ENCODE results near the gene OSCP1.
"Not testable (repeated sequence)": the region's sequence is repeated elsewhere in the genome, so short reads cannot be mapped to it uniquely, and the experiment has no call there.

The OSCP1 gene

DNA sequence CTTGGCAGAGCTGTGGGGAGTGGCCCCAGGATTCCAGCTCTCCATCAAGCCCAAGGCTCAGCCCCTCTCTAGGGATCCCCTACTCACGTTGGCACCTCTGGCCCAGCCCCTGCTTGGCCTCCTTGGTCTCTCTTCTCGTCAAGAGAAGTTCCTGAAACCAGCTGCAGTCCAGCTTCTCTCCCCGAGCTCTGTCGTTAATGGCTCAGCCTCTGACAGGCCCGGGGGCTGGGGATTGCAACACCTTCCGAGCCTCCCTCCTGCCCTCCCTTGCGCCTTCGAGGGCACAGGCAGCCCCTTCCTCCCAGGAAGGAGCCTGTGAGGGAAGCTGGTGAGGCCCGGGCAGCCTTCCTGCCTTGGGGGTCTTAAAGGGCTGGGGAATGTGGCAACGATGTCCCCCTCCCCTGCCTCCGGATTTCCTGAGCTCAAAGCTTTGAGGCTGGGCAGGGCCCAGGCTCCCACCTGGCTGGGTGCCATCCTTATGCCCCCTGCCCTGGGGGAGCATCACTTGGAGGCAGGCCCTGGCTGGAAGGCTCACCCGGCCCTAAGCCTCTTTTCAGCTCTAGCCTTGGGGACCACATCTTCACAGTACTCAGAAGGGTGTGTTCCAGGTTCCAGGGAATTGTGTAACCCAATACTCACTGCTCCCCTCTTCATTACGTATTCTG, 32.6 kb upstream of the OSCP1 start, which contains the start of gene CSF3R:
CSF3R (minus strand) TSS at position 190 of the 665 bp plus-strand sequence. CDS start 3,417 bp downstream, outside the sequence.
- H3K36me3 ChIP-seq (ENCODE audit: insufficient read depth, low read length), result no peaks in the 10 kb centered on the region
- H3K4me3 ChIP-seq (ENCODE audit: low read depth in 1 of 2, low read length in 2 of 2), result no peak within 1 kb of the TSS
- H3K9ac ChIP-seq (ENCODE audit: low read length), result no peak within 1 kb of the TSS

DNA sequence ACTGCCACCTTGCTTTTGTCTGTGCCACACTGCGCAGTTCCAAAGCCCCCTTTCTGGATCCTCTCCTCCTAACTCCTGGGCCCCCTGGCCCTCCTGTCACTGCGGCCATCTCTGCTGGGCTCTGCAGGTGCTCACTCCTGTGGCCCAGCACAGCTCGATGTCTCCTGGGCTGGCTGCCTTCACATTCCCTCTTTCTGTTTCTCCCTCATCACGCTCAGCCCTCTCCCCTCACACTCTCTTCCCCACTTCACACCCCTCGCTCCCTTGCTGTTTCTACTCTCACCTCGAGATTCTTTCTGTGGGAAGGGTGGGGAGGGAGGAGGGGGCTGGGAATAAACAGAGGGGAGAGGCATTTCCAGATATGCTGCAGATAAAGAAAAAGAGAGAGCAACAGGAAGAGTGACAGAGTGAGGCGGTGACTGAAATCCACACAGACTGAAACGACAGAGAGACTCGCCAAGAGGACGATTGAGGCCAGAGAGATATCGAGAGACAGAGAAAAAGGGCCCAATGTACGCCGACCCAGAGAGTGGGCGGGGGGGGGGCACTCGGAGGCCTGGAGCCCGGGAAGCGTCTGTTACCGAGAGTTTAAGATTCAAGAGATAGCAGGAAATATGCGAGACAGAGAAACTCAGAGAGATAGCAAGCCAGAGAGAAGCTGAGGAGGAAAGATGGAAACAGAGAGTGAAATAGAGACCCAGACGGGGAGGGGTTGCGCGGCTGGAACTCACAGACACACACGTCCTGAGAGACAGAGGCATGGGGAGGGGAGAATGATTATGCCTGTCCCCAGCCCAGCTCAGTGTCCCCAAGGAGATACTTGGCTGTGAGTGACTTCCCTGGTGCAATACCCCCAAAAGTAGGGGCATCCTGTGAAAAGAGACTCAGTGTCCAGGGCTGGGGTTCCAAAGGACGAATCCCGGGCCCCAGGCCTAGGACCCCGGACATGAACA, 31.8 kb upstream of the OSCP1 start:
- Histone ChIP-seq H3K27ac (ENCODE audit: low read depth, low read length) (no peak overlapping the region), H3K9ac (ENCODE audit: low read length) (no peak overlapping the region), H3K4me3 (ENCODE audit: low read depth in 1 of 2, low read length in 2 of 2) (no peak overlapping the region), H3K4me1 (ENCODE audit: insufficient read depth, low read length) (no peaks in the 10 kb centered on the region), H3K36me3 (ENCODE audit: insufficient read depth, low read length) (no peaks in the 10 kb centered on the region), H3K27me3 (ENCODE audit: control insufficient read depth in 1 of 2, insufficient read depth in 2 of 2, low read length in 2 of 2) (no peaks in the 10 kb centered on the region), H3K9me3 (ENCODE audit: low read length) (no peaks in the 10 kb centered on the region)

More for the DNA sequence above, 32.6 kb upstream of the OSCP1 start, which contains the start of gene CSF3R:
- Histone ChIP-seq H3K9me3 (ENCODE audit: low read length) (no peaks in the 10 kb centered on the region), H3K27ac (ENCODE audit: low read depth, low read length) (no peak within 1 kb of the TSS), H3K4me1 (ENCODE audit: insufficient read depth, low read length) (no peaks in the 10 kb centered on the region), H3K27me3 (ENCODE audit: control insufficient read depth in 1 of 2, insufficient read depth in 2 of 2, low read length in 2 of 2) (no peaks in the 10 kb centered on the region)

DNA sequence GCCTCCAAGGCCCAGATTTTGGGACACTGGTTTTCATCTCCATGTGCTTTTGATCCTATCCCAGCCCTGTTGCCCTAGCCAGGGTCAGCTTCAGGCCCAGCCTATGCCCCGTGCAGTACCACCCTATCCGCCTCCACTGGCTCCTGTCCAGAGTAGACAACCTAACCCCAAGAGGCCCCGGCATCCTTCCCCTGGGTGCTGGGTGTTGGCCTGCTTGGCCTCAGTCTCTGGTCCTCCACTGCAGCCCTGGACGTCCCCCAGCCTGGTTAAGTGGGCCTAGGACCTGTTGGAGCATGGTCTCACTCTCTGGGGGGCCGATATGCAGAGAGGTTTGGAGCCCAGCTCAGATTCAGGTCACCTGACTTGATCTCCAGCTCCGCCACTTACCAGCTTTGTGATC, 30.8 kb upstream of the OSCP1 start:
- H3K9ac ChIP-seq (ENCODE audit: low read length), result no peak overlapping the region
- no peaks in the 10 kb centered on the region for H3K4me1 ChIP-seq (ENCODE audit: insufficient read depth, low read length)
- no peaks in the 10 kb centered on the region for H3K36me3 ChIP-seq (ENCODE audit: insufficient read depth, low read length)
- H3K4me3 ChIP-seq (ENCODE audit: low read depth in 1 of 2, low read length in 2 of 2), result no peak overlapping the region
- no peaks in the 10 kb centered on the region for H3K27me3 ChIP-seq (ENCODE audit: control insufficient read depth in 1 of 2, insufficient read depth in 2 of 2, low read length in 2 of 2)
- no peak overlapping the region for H3K27ac ChIP-seq (ENCODE audit: low read depth, low read length)
- no peaks in the 10 kb centered on the region for H3K9me3 ChIP-seq (ENCODE audit: low read length)

DNA sequence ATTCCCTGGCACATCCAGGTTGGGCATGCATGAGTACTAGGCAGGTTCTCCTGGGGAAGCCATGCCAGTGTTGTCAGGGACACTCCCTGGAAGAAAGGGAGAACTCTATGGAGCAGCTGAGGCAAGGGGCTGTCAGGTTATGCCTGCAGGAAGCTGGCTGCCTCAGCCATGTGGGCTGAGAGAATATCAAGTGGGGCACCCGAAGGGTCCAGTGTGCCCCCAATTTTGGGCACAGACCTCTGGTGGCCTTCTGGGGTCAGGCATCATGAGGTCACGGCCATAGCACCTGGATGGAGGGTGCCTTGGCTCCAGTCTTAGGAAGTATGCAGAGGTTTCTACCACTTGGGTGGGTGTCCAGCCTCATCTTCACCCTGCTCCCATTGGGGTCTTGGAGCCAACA, 29.9 kb upstream of the OSCP1 start:
- Histone ChIP-seq H3K9ac (ENCODE audit: low read length) (no peak overlapping the region), H3K27ac (ENCODE audit: low read depth, low read length) (no peak overlapping the region), H3K36me3 (ENCODE audit: insufficient read depth, low read length) (no peaks in the 10 kb centered on the region), H3K9me3 (ENCODE audit: low read length) (no peaks in the 10 kb centered on the region), H3K4me1 (ENCODE audit: insufficient read depth, low read length) (no peaks in the 10 kb centered on the region), H3K27me3 (ENCODE audit: control insufficient read depth in 1 of 2, insufficient read depth in 2 of 2, low read length in 2 of 2) (no peaks in the 10 kb centered on the region), H3K4me3 (ENCODE audit: low read depth in 1 of 2, low read length in 2 of 2) (no peak overlapping the region)

DNA sequence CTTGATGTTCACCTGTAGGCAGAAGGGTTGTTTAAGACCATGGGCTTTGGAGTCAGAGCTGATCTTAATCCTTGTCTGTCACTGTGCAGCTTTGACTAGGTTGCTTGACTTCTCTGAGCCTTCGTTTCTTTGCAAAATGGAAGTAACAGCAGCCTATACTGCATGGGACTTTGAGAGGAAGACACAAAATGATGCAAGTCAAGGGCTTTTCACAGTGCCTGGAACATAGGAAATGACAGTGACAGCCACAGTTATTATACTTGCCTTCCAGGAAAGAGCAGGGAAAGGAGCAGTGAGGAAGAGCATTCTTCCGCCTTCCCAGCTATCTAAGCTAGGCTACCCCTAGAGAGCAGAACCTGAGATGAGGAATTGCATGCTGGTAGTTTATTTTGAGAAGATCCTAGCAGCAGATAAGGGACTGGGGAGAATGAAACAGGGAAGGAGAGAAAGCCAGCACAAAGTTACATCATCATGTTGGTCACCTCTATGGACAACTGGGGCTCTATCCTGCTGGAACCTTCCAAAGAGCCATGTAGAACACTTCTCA, 29.3 kb upstream of the OSCP1 start:
- no peak overlapping the region for H3K9ac ChIP-seq (ENCODE audit: low read length)
- no peak overlapping the region for H3K27ac ChIP-seq (ENCODE audit: low read depth, low read length)
- H3K36me3 ChIP-seq (ENCODE audit: insufficient read depth, low read length), result no peaks in the 10 kb centered on the region
- no peak overlapping the region for H3K4me3 ChIP-seq (ENCODE audit: low read depth in 1 of 2, low read length in 2 of 2)
- H3K9me3 ChIP-seq (ENCODE audit: low read length), result no peaks in the 10 kb centered on the region
- H3K27me3 ChIP-seq (ENCODE audit: control insufficient read depth in 1 of 2, insufficient read depth in 2 of 2, low read length in 2 of 2), result no peaks in the 10 kb centered on the region
- no peaks in the 10 kb centered on the region for H3K4me1 ChIP-seq (ENCODE audit: insufficient read depth, low read length)

DNA sequence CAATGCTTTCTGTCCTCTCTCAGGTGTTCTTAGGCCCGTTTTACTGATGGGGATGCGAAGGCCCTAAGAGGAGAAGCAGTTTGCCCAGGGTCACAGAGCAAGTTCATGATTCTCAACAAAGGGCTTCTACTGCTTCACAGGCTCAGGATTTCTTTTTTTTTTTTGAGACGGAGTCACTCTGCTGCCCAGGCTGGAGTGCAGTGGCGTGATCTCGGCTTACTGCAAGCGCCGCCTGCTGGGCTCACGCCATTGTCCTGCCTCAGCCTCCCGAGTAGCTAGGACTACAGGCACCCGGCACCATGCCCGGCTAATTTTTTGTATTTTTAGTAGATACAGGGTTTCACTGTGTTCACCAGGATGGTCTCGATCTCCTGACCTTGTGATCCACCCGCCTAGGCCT, 27.4 kb upstream of the OSCP1 start:
- not testable (repeated sequence) for H3K9ac ChIP-seq (ENCODE audit: low read length); H3K4me3 ChIP-seq (ENCODE audit: low read depth in 1 of 2, low read length in 2 of 2); H3K9me3 ChIP-seq (ENCODE audit: low read length); H3K27me3 ChIP-seq (ENCODE audit: control insufficient read depth in 1 of 2, insufficient read depth in 2 of 2, low read length in 2 of 2); H3K27ac ChIP-seq (ENCODE audit: low read depth, low read length); H3K36me3 ChIP-seq (ENCODE audit: insufficient read depth, low read length); H3K4me1 ChIP-seq (ENCODE audit: insufficient read depth, low read length)

DNA sequence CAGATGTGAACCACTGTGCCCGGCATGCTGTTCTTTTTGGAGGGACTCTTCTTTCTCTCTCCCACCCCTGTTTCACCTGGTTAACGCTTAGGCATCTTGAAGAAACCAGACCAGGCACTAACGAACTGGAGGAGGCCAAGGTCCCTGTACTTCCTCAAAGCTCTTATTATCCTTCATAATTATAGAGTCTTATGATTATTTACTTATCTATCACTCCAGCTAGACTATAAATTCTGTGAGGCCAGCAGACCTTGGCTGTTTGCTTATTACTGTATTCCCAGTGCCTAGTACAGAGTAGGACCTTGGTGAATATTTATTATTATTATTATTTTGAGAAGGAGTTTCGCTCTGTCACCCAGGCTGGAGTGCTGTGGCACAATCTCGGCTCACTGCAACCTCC, 26.7 kb upstream of the OSCP1 start:
- Histone ChIP-seq H3K4me3 (ENCODE audit: low read depth in 1 of 2, low read length in 2 of 2) (no peak overlapping the region), H3K9me3 (ENCODE audit: low read length) (no peaks in the 10 kb centered on the region), H3K27me3 (ENCODE audit: control insufficient read depth in 1 of 2, insufficient read depth in 2 of 2, low read length in 2 of 2) (no peaks in the 10 kb centered on the region), H3K9ac (ENCODE audit: low read length) (no peak overlapping the region), H3K27ac (ENCODE audit: low read depth, low read length) (no peak overlapping the region), H3K36me3 (ENCODE audit: insufficient read depth, low read length) (no peaks in the 10 kb centered on the region), H3K4me1 (ENCODE audit: insufficient read depth, low read length) (no peaks in the 10 kb centered on the region)

DNA sequence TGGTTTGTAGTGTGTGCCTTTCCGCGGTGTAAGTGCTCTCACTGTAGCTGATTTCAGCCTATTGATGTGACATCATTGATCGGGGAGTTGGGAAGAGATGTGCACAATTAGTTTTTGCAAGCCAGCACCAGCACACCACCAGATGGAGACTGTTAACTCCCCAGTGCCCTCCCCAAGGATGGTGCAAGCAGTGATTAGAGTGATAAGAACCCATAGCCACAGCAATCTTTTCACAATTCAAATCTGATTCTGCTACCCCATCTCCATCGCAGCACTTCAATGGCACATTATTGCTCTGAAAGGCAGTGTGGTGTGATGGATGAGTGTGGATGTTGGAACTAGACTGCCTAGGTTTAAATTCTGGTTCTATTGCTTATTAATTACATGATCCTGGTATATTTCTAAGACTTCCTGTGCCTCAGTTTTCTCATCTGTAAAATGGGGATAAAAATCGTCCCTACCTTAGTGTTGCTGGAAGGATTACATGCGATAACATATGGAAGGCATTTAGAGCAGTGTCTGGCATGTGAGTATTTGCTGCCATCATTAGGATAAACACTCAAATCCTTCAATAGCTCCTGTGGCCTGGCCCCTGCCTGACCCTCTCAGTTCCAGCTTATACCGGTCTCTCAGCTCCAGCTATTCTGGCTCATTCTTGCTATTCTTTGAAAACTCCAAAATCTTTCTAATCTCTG, 25.8 kb upstream of the OSCP1 start:
- Histone ChIP-seq H3K9me3 (ENCODE audit: low read length) (no peaks in the 10 kb centered on the region), H3K4me1 (ENCODE audit: insufficient read depth, low read length) (no peaks in the 10 kb centered on the region), H3K36me3 (ENCODE audit: insufficient read depth, low read length) (no peaks in the 10 kb centered on the region), H3K27ac (ENCODE audit: low read depth, low read length) (no peak overlapping the region), H3K4me3 (ENCODE audit: low read depth in 1 of 2, low read length in 2 of 2) (no peak overlapping the region), H3K9ac (ENCODE audit: low read length) (no peak overlapping the region), H3K27me3 (ENCODE audit: control insufficient read depth in 1 of 2, insufficient read depth in 2 of 2, low read length in 2 of 2) (no peaks in the 10 kb centered on the region)

DNA sequence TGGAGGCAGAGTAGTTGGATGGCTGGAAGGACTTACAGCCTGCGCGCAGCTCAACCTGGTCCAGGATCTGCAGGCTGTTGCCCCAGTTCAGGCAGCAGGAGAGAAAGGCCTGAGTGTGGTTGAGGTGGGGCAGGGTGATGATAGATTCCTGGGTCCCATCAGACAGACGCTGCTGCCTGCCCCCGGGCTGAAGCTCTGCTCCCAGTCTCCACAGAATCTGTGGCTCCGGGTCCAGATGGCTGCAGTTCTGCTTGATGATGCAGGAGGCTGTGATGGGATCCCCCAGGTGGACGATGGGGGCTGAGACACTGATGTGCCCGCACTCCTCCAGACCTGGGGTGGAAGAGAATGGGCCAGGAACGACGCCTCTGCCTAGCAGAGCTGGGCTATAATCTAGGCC, 25.1 kb upstream of the OSCP1 start:
- no peak overlapping the region for H3K4me3 ChIP-seq (ENCODE audit: low read depth in 1 of 2, low read length in 2 of 2)
- no peaks in the 10 kb centered on the region for H3K4me1 ChIP-seq (ENCODE audit: insufficient read depth, low read length)
- no peaks in the 10 kb centered on the region for H3K9me3 ChIP-seq (ENCODE audit: low read length)
- H3K36me3 ChIP-seq (ENCODE audit: insufficient read depth, low read length), result no peaks in the 10 kb centered on the region
- H3K9ac ChIP-seq (ENCODE audit: low read length), result no peak overlapping the region
- no peaks in the 10 kb centered on the region for H3K27me3 ChIP-seq (ENCODE audit: control insufficient read depth in 1 of 2, insufficient read depth in 2 of 2, low read length in 2 of 2)
- H3K27ac ChIP-seq (ENCODE audit: low read depth, low read length), result no peak overlapping the region

DNA sequence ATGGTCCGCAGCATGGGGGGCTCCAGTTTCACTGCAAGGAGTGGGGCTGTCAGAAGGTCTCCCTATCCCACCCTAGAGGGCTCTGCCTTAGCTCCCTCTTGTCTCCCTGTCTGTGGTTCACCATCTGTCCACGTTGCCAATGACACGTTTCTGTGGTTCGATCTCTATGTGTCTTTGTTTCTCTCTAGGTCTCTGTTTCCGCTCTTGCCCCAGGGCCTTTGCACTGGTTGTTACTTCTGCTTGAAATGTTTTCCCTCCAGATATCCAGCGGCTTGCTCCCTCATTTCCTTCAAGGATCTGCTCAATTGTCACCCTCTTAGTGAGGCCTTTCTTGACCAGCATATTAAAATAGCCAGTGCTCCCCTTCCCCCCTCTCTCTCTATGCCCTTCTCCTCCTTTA, 22.4 kb upstream of the OSCP1 start:
- no peak overlapping the region for H3K27ac ChIP-seq (ENCODE audit: low read depth, low read length)
- H3K36me3 ChIP-seq (ENCODE audit: insufficient read depth, low read length), result no peaks in the 10 kb centered on the region
- H3K9ac ChIP-seq (ENCODE audit: low read length), result no peak overlapping the region

More for the DNA sequence above, 22.4 kb upstream of the OSCP1 start:
- H3K4me3 ChIP-seq (ENCODE audit: low read depth in 1 of 2, low read length in 2 of 2), result no peak overlapping the region
- H3K9me3 ChIP-seq (ENCODE audit: low read length), result no peaks in the 10 kb centered on the region
- H3K27me3 ChIP-seq (ENCODE audit: control insufficient read depth in 1 of 2, insufficient read depth in 2 of 2, low read length in 2 of 2), result no peaks in the 10 kb centered on the region
- no peaks in the 10 kb centered on the region for H3K4me1 ChIP-seq (ENCODE audit: insufficient read depth, low read length)

All from muscle layer of colon (tissue), 2 donors.